ENCODE data around the gene SLC2A2.

DNA sequence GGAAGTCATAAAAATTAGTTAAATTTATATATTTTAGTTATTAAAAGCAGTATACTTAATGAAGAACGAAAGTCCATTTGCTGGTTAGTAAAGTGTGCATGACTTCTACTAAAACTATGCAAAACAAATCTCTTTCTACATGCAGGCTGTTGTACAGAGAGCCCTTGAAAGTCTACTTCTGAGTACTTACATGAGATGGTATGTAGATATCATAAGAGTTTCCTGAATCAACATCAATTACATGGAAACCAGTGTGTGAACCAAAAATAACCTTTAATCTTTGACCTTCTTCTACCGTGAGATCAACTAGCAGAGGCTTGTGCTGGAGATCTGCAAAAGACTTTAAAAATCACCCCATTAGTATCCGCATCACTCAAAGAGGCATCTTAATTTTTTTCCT is 42.1 kb upstream of the SLC2A2 start:
- TF ChIP-seq TAF1 (IDR thresholded peaks at IDR 0.05; ENCODE audit: borderline replicate concordance, insufficient read depth, low read length), result no peak
- no peak for TF ChIP-seq POLR2AphosphoS5 (IDR thresholded peaks at IDR 0.05; ENCODE audit: low read depth, low read length)

Data from PFSK-1 (cell line).